ENCODE results near the gene TLR1. TPM values are rescaled to one million over a fixed set of nuclear protein-coding genes. Genes with fewer than 3 reads are reported as not detected.
"Not testable (repeated sequence)": the region's sequence is repeated elsewhere in the genome, so short reads cannot be mapped to it uniquely, and the experiment has no call there.

Gene TLR1
- polyA plus RNA-seq, 6 donors from 2014 or later = 30.2 to 53.9 (median 35.7) TPM

DNA sequence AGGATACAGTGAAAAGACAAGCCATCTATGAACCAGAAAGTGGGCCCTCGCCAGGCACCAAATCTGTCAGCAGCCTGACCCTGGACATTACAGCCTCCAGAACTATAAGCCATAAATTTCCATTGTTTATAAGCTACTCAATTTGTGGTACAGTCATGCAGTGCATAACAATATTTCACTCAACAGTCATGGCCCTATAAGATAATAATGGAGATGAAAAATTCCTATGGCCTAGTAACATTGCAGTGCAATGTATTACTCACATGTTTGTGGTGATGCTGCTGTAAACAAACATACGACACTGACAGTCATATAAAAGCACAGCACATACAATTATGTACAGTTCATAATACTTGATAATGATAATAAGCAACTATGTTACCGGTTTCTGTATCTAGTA is 17.1 kb upstream of the TLR1 start:
- Mint-ChIP-seq H3K27me3 (no peaks in the 10 kb centered on the region), H3K4me1 (peaks cover 43 to 50% (median 45%) of the 10 kb centered on the region in 3 donors), H3K27ac (peak overlapping the region in 2 of 6 donors; percentile 53 to 88), H3K9me3 (peaks cover 3 to 16% (median 10%) of the 10 kb centered on the region in 7 donors), H3K36me3 (peaks cover 35 to 38% of the 10 kb centered on the region in 2 donors), H3K4me3 (no peak overlapping the region)
- no peak for DNase-seq
- ATAC-seq (ENCODE audit: low read depth in 2 of 2) = no peak

DNA sequence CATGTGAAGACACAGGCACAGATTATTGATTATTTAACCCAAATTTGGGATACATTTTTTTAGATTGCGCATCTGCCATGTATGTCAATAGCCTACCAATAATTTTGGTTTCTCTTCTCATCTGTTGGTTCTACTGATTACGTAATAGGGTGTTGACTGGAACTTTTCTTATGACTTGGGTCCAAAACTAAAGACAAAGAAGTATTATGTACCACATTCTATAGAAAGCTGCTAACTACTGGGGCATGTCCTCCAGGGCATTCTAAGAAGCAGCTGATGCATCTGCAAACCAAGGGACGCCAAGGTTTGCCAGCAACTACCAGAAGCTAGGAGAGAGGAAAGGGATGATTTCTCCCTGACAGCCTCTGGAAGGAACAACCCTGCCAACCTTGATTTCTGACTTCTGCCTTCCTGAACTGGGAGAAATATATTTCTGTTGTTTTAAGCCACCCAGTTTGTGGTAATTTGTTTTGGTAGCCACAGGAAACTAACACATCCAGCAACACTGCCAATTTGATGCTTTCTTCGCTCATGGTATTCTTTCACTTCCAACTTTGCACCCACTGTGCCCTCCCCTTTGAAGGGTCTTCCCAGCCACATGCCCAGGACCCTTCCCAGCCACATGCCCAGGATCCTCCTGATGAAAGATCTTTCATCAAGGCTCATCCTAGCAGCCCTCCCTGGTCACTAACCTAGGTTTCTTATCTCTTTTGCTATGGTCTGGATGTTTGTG is 15.9 kb upstream of the TLR1 start:
- H3K27ac Mint-ChIP-seq = peak overlapping the region; percentile 69 to 98 (median 91)
- H3K36me3 Mint-ChIP-seq = peaks cover 24 to 33% of the 10 kb centered on the region in 2 donors
- no peak for ATAC-seq (ENCODE audit: low read depth in 2 of 2)
- no peaks in the 10 kb centered on the region for H3K27me3 Mint-ChIP-seq
- H3K4me3 Mint-ChIP-seq = peak overlapping the region in 6 of 8 donors; percentile 17 to 89 (median 66)
- H3K4me1 Mint-ChIP-seq = peaks cover 43 to 53% (median 48%) of the 10 kb centered on the region in 3 donors
- peaks cover 3 to 22% (median 10%) of the 10 kb centered on the region in 7 donors for H3K9me3 Mint-ChIP-seq
- DNase-seq = no peak

DNA sequence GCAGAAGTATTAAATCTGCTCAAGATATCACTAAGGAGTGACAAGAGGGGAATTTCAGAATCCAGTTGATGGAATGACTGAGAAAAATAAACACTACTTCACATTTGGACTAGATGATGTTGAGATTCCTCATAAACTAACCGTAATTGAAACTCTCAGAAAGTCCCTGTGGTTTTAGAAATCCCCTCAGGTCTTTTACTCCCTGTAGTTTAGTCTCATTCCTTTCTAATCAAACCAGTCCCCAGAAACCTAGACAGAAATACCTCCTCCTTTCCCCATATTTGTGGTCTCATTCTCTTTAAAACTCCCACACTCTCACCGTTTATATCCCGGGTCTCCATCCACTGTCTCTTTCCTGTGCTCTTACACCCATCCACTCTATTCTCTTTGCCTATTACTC is 15.0 kb upstream of the TLR1 start:
- Mint-ChIP-seq H3K27ac (peak overlapping the region; percentile 69 to 98 (median 91)), H3K36me3 (peaks cover 17 to 34% of the 10 kb centered on the region in 2 donors), H3K27me3 (no peaks in the 10 kb centered on the region), H3K9me3 (peaks cover 4 to 25% (median 12%) of the 10 kb centered on the region in 7 donors), H3K4me3 (peak overlapping the region in 7 of 8 donors; percentile 17 to 89 (median 24)), H3K4me1 (peaks cover 44 to 59% (median 50%) of the 10 kb centered on the region in 3 donors)
- DNase-seq (peak; percentile 28), ATAC-seq (ENCODE audit: low read depth in 2 of 2) (peak; percentile 29 to 51)

DNA sequence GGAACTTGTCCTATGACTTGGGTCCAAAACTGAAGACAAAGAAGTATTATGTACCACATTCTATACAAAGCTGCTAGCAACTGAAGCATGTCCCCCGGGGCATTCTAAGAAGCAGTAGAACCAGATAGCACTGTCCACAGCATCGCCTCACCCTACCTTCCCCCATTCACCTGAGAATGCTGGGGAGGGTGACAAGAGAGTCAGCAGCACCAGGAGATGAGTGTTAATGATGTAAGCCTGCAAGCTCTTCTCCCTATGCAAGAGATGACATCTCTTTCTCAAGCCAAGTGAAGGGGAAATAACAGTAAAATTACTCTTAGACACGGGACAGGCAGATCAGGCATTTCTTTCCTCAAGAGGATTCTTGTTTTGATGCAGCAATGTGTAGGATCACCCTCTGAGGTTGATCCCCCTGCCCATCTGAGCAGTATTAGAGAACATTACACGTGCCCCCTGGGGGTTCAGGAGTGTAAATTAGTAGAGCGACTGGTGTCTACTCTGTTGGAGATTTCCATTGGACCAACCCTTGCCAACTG is 13.9 kb upstream of the TLR1 start:
- peak overlapping the region; percentile 64 to 98 (median 90) for H3K27ac Mint-ChIP-seq
- H3K4me1 Mint-ChIP-seq = peaks cover 53 to 70% (median 53%) of the 10 kb centered on the region in 3 donors
- H3K4me3 Mint-ChIP-seq = peak overlapping the region in 6 of 8 donors; percentile 11 to 81 (median 48)
- peaks cover 4 to 24% (median 11%) of the 10 kb centered on the region in 7 donors for H3K9me3 Mint-ChIP-seq
- peaks cover 13 to 34% of the 10 kb centered on the region in 2 donors for H3K36me3 Mint-ChIP-seq
- H3K27me3 Mint-ChIP-seq = no peaks in the 10 kb centered on the region
- DNase-seq = no peak
- ATAC-seq (ENCODE audit: low read depth in 2 of 2) = peak in 1 of 2 donors; percentile 2

DNA sequence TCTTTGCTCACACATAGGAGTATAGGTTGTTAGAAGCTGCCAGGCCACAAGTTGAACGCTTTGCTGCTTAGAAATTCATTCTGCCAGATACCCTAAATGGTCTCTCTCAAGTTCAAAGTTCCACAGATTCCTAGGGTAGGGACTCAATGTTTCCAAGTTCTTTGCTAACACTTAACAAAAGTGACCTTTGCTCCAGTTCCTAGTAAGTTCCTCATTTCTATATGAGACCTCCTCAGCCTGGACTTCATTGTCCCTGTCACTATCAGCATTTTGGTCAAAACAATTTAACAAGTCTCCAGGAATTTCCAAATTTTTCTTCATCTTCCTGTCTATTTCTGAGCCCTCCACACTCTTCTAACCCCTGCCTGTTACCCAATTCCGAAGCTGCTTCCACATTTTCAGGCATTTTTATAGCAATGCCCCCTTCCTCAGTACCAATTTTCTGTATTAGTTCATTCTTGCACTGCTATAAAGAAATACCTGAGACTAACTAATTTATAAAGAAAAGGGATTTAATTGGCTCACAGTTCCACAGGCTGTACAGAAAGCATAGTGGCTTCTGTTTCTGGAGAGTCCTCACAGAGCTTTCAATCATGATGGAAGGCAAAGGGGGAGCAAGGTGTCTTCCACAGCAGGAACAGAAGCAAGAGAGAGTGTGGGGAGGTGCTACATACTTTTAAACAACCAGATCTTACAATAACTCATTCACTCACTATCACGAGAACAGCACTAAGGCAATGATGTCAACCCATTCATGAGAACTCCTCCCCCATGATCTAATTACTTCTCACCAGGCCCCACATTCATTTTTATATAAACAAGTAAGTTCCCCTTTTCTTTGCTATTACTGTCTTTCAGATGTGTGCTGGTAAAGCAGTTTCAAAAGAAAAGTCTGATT is 11.5 kb upstream of the TLR1 start:
- Mint-ChIP-seq H3K4me3 (peak overlapping the region; percentile 14 to 88 (median 78)), H3K36me3 (peaks cover 12 to 24% of the 10 kb centered on the region in 2 donors), H3K9me3 (peaks cover 0 to 12% (median 5%) of the 10 kb centered on the region in 7 donors), H3K4me1 (peaks cover 55 to 78% (median 56%) of the 10 kb centered on the region in 3 donors), H3K27ac (peak overlapping the region; percentile 96 to 99 (median 98)), H3K27me3 (no peaks in the 10 kb centered on the region)
- ATAC-seq (ENCODE audit: low read depth in 2 of 2) (peak; percentile 89 to 93), DNase-seq (peak; percentile 80)

DNA sequence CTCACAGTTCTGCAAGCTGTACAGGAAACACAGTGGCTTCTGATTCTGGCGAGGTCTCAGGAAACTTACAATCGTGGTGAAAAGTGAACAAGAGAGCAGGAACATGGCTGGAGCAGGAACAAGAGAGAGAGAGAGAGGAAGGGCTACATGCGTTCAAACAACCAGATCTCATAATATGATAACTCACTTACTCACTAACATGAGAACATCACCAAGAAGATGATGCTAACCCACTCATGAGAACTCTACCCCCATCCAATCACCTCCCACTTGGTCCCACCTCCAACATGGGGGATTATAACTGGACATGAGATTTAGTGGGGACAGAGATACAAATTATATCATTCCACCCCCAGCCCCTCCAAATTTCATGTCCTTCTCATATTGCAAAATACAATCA is 9.8 kb upstream of the TLR1 start:
- peaks cover 46 to 69% (median 55%) of the 10 kb centered on the region in 3 donors for H3K4me1 Mint-ChIP-seq
- DNase-seq (no peak), ATAC-seq (ENCODE audit: low read depth in 2 of 2) (no peak)
- no peaks in the 10 kb centered on the region for H3K27me3 Mint-ChIP-seq
- peak overlapping the region in 3 of 8 donors; percentile 0 to 41 (median 22) for H3K4me3 Mint-ChIP-seq
- peak overlapping the region in 5 of 6 donors; percentile 82 to 99 (median 89) for H3K27ac Mint-ChIP-seq
- H3K9me3 Mint-ChIP-seq = peaks cover 0 to 12% (median 5%) of the 10 kb centered on the region in 7 donors
- peaks cover 12 to 24% of the 10 kb centered on the region in 2 donors for H3K36me3 Mint-ChIP-seq

DNA sequence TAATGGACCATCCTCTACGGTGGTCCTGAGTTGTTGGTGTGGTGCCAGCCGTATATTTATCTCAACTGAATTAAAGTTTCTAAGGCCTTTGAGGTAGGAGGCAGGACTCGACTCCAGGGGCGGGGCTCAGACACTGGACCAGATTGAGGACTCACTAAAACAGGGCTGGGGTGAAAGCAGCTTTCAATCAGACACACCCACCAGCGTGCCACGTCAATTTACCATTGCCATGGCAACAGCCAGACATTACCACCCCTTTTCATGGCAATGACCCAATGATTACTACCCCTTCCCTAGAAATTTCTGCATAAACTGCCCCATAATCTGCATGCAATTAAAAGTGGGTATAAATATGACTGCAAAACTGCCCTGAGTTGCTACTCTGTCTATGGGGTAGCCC is 6.7 kb upstream of the TLR1 start:
- H3K4me1 Mint-ChIP-seq = peaks cover 36 to 55% (median 52%) of the 10 kb centered on the region in 3 donors
- peak overlapping the region in 1 of 8 donors; percentile 73 for H3K4me3 Mint-ChIP-seq
- no peak for ATAC-seq (ENCODE audit: low read depth in 2 of 2)
- H3K27ac Mint-ChIP-seq = peak overlapping the region in 1 of 6 donors; percentile 20
- peaks cover 0 to 12% (median 5%) of the 10 kb centered on the region in 7 donors for H3K9me3 Mint-ChIP-seq
- peaks cover 12 to 24% of the 10 kb centered on the region in 2 donors for H3K36me3 Mint-ChIP-seq
- no peaks in the 10 kb centered on the region for H3K27me3 Mint-ChIP-seq
- DNase-seq = no peak

DNA sequence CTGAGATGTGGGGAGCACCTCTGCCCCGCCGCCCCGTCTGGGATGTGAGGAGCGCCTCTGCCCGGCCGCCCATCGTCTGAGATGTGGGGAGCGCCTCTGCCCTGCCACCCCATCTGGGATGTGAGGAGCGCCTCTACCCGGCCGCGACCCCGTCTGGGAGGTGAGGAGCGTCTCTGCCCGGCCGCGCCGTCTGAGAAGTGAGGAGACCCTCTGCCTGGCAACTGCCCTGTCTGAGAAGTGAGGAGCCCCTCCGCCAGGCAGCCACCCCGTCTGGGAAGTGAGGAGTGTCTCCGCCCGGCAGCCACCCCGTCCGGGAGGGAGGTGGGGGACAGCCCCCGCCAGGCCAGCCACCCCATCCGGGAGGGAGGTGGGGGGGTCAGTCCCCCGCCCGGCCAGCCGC is 2.9 kb upstream of the TLR1 start:
- H3K4me3 Mint-ChIP-seq; ATAC-seq (ENCODE audit: low read depth in 2 of 2); H3K27me3 Mint-ChIP-seq; DNase-seq; H3K27ac Mint-ChIP-seq: not testable (repeated sequence)
- Mint-ChIP-seq H3K4me1 (peaks cover 37 to 58% (median 55%) of the 10 kb centered on the region in 3 donors), H3K9me3 (peaks cover 4 to 11% (median 6%) of the 10 kb centered on the region in 7 donors), H3K36me3 (peaks cover 10 to 12% of the 10 kb centered on the region in 2 donors)

DNA sequence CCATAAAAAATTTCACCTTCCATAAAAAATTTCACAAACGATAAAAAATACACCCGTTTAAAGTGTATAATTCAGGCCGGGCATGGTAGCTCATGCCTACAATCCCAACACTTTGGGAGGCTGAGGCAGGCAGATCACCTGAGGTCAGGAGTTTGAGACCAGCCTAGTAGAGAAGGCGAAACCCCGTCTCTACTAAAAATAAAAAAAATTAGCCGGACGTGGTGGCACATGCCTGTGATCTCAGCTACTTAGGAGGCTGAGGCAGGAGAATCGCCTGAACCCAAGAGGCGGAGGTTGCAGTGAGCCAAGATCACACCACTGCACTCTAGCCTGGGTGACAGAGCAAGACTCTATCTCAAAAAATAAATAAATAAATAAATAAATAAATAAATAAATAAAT is 1.7 kb upstream of the TLR1 start:
- not testable (repeated sequence) for DNase-seq; H3K27me3 Mint-ChIP-seq; ATAC-seq (ENCODE audit: low read depth in 2 of 2)
- Mint-ChIP-seq H3K36me3 (peaks cover 17 to 20% of the 10 kb centered on the region in 2 donors), H3K9me3 (peaks cover 5 to 18% (median 10%) of the 10 kb centered on the region in 7 donors), H3K4me3 (peak overlapping the region in 6 of 8 donors; percentile 88 to 99 (median 96)), H3K4me1 (peaks cover 40 to 68% (median 58%) of the 10 kb centered on the region in 3 donors), H3K27ac (peak overlapping the region; percentile 39 to 99 (median 96))

DNA sequence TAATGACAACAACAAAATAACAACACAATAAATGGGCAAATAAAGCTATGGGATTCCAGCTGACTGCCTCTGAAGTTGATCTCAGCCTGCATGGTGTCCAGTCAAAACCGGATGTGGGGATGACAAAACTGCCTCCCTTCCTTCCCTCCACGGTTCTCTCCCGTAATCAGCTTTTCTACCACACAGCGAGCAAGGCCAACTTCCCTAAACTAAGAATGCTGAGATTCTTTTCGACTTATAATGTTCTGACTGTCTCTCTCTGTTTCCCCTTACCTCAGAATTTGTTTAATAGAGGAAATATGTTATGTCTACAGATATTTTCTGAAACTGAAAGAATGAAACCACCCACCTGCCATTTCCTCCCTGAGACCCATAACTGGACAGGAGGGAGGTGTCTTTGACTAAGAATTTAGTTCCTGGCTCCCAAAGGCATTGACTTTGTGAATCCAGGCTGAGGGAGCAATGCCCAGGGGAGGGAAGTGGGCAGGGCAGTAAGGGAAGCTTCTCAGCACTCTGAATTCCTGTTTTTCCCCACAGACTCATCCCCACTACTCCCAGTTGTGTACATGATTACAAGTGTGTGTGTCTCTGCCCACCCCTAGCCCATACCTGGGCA is 1.0 kb upstream of the TLR1 start:
- Mint-ChIP-seq H3K27ac (peak overlapping the region; percentile 94 to 99 (median 96)), H3K36me3 (peaks cover 23 to 26% of the 10 kb centered on the region in 2 donors), H3K4me1 (peaks cover 38 to 66% (median 57%) of the 10 kb centered on the region in 3 donors), H3K4me3 (peak overlapping the region; percentile 84 to 99 (median 96)), H3K27me3 (no peaks in the 10 kb centered on the region), H3K9me3 (peaks cover 5 to 24% (median 12%) of the 10 kb centered on the region in 7 donors)
- ATAC-seq (ENCODE audit: low read depth in 2 of 2) = peak; percentile 75
- peak; percentile 79 for DNase-seq

DNA sequence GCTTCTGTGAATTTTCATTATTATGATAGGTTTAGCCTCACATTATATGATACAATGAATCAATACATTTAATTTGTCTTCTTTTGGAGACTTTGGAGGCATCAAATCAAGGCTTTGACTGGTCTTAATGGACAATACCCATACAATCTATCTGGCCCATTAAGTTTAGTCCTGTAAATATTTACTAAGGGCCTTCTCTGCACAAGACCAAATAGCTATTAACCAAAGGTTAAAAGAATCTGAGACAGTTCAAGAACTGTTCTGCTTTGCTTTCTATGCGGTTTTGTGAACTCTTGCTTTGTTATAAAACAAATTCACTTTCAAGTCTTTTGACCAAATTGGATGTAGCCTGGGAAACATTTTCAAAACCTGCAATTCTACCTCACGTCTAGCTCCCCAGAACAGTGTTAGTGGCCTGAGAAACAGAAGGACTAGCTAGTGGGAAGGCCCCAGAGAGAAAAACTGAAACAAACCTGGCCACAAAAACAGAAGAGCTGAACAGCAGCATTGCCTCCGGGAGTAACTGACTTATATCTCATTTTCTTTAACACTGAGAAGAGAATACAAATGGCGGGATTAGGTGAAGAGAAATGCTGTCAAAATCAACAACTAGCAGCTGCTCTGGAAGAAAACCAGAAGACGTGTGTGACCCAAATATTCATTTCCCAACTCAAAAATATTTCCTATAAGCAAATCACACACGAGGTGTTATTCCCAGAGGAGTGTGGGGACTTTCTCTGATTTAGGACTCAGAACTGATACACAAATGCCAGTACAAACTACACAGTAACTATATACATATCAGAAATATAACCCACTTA is 548 bp downstream of the TLR1 start:
- DNase-seq (peak; percentile 31), ATAC-seq (ENCODE audit: low read depth in 2 of 2) (peak; percentile 5 to 11)
- peaks cover 39 to 42% of the 10 kb centered on the region in 2 donors for H3K36me3 Mint-ChIP-seq
- peak overlapping the region; percentile 94 to 99 (median 96) for H3K27ac Mint-ChIP-seq
- H3K9me3 Mint-ChIP-seq = peaks cover 11 to 40% (median 26%) of the 10 kb centered on the region in 7 donors
- H3K4me3 Mint-ChIP-seq = peak overlapping the region; percentile 84 to 99 (median 96)
- peaks cover 41 to 65% (median 60%) of the 10 kb centered on the region in 3 donors for H3K4me1 Mint-ChIP-seq
- no peaks in the 10 kb centered on the region for H3K27me3 Mint-ChIP-seq

All from naive B cell (primary cell).